H1 (cell line): Measurements from ENCODE around the gene ADIPOQ. TPM values are rescaled to one million over a fixed set of nuclear protein-coding genes. Genes with fewer than 3 reads are reported as not detected.

ENCODE experiments used
- ATF2 ChIP-seq: IDR thresholded peaks from 2 replicates; pipeline ENCODE4 v1.6.1; 2012; ENCODE audit warnings: low read length, inconsistent platforms
- HDAC6 ChIP-seq: IDR thresholded peaks from one replicate; pipeline ENCODE4 v1.7.1; 2012; ENCODE audit warnings: low read depth, mild to moderate bottlenecking, inconsistent platforms, low read length, moderate library complexity
- TAF7 ChIP-seq: optimal IDR thresholded peaks from 2 replicates; pipeline ENCODE3; 2011; ENCODE audit warnings: low read depth, mild to moderate bottlenecking, inconsistent platforms, low read length, moderate library complexity, borderline replicate concordance
- polyA plus RNA-seq, 7 experiments: library from polyadenylated mRNA; depleted of rRNA in 3 of 7; stranded (reverse) in 5 of 7; unstranded in 2 of 7; fragments of >200 nt in 5 of 7; fragments of 200-250 nt in 2 of 7; gene quantifications; 1 replicate in 5 of 7; 2 replicates in 1 of 7; 4 replicates in 1 of 7; pipeline versions ENCODE4 v1.2.1 to v1.2.3, GENCODE V29; 2011 to 2013; ENCODE audit warnings: missing spikeins in 2 of 7, mixed read lengths in 2 of 7
- total RNA-seq: library from RNA; stranded (reverse); fragmentation: NEBNext Ultra II Directional; extraction: Animal tissue kit (Norgen Biotek cat#: 25700); gene quantifications from 2 replicates; pipeline ENCODE4 v1.2.1, GENCODE V29; 2021

Gene ADIPOQ
- total and polyA plus RNA-seq, 2 of the 8 experiments (the other 6 are each of a cell fraction or from before 2014, with no cell fraction given): not detected

GRCh38 chr3:186832276-186832675 is 10.2 kb upstream of the ADIPOQ start (continued):
- TF ChIP-seq HDAC6: no peak
- TF ChIP-seq TAF7: no peak
- TF ChIP-seq ATF2: no peak
